ENCODE measurements around the gene PHF2. TPM values are rescaled to one million over a fixed set of nuclear protein-coding genes. Genes with fewer than 3 reads are reported as not detected.
A peak's percentile ranks its signal among the peaks of the same experiment; 100 is the strongest.

The PHF2 gene
- total and polyA plus RNA-seq, 2 of the 8 experiments (the other 6 are each of a cell fraction or from before 2014, with no cell fraction given), result 3.4 to 9.4 TPM

GRCh38 chr9:93630806-93631411 is 54.5 kb downstream of the PHF2 start:
- TF ChIP-seq HDAC6 (IDR thresholded peaks at IDR 0.05; ENCODE audit: low read depth, low read length) (no peak), SAP30 (IDR thresholded peaks at IDR 0.05; ENCODE audit: insufficient read depth, insufficient replicate concordance, low read length) (no peak), JUN (IDR thresholded peaks at IDR 0.05; ENCODE audit: low read depth, low read length) (no peak), SP2 (IDR thresholded peaks at IDR 0.05; ENCODE audit: low read length) (no peak), SRF (IDR thresholded peaks at IDR 0.05; ENCODE audit: low read depth, low read length) (no peak)
- Histone ChIP-seq H4K91ac (replicated peaks; ENCODE audit: insufficient read length, low read length) (no peak overlapping the region), H3K14ac (ENCODE audit: insufficient read length) (no peak overlapping the region), H2BK5ac (ENCODE audit: low read depth, low read length) (peak overlapping the region; percentile 52; the same call in 1 of the 2 replicates), H2AFZ (ENCODE audit: low read length) (no peak overlapping the region), H2AK5ac (ENCODE audit: low read depth, low read length) (no peak overlapping the region), H3K36me3 (ENCODE audit: control insufficient read depth in 2 of 4, insufficient read depth in 4 of 4, low read length in 3 of 4) (no peaks in the 10 kb centered on the region), H3K56ac (replicated peaks; ENCODE audit: insufficient read length, low read depth, low read length) (no peak overlapping the region), H2BK20ac (ENCODE audit: low read length) (no peak overlapping the region), H3K27ac (ENCODE audit: low read depth, low read length) (no peak overlapping the region), H3K27me3 (replicated peaks in 1 of 4; ENCODE audit: control insufficient read depth in 3 of 4, extremely low read depth in 1 of 4, insufficient read depth in 3 of 4, low read length in 3 of 4) (no peaks in the 10 kb centered on the region), H3K4ac (replicated peaks; ENCODE audit: insufficient read length, low read depth, low read length) (no peak overlapping the region), H3K23me2 (ENCODE audit: low read depth, low read length) (no peaks in the 10 kb centered on the region), H2BK120ac (replicated peaks; ENCODE audit: low read depth, low read length) (no peak overlapping the region), H3K79me2 (ENCODE audit: control insufficient read depth in 1 of 2, insufficient read depth in 2 of 2, low read length in 2 of 2) (peaks cover 0 to 13% of the 10 kb centered on the region in 2 experiments; a peak in 2 of 4 replicates), H3K18ac (ENCODE audit: extremely low read depth, low read length) (no peak overlapping the region), H4K5ac (ENCODE audit: insufficient read length, low read depth, low read length) (no peak overlapping the region), H3K9me3 (ENCODE audit: insufficient read depth in 2 of 2, low read depth in 1 of 2, low read length in 1 of 2) (0 out of 4 replicates have a peak, but pooled peaks cover 0 to 5% of the 10 kb centered on the region in 2 experiments), H3K79me1 (ENCODE audit: low read depth, low read length) (no peaks in the 10 kb centered on the region), H3K9ac (replicated peaks in 1 of 4; ENCODE audit: extremely low read depth in 1 of 4, low read depth in 3 of 4, low read length in 3 of 4) (no peak overlapping the region), H4K20me1 (replicated peaks in 1 of 2; ENCODE audit: control insufficient read depth in 1 of 2, insufficient read depth in 2 of 2, low read length in 2 of 2) (peaks cover 0 to 2% of the 10 kb centered on the region in 2 experiments), H2BK12ac (ENCODE audit: low read depth, low read length) (no peak overlapping the region), H3K4me3 (ENCODE audit: extremely low read depth in 1 of 4, insufficient read depth in 2 of 4, low read depth in 3 of 4, low read length in 4 of 4) (no peak overlapping the region), H3K23ac (ENCODE audit: insufficient read length) (no peak overlapping the region), H3K4me1 (replicated peaks in 1 of 4; ENCODE audit: control insufficient read depth in 3 of 4, insufficient read depth in 4 of 4, low read length in 3 of 4) (peaks cover 0 to 5% (median 0%) of the 10 kb centered on the region in 4 experiments; a peak in 2 of 7 replicates), H4K8ac (ENCODE audit: extremely low read depth, insufficient read depth, low read length) (no peak overlapping the region; the same call in 1 of the 2 replicates), H2BK15ac (ENCODE audit: low read length) (no peak overlapping the region), H3K4me2 (ENCODE audit: insufficient read depth in 1 of 2, low read depth in 2 of 2, low read length in 2 of 2) (no peak overlapping the region)
- DNase-seq (ENCODE audit: low read depth in 1 of 2, low spot score in 2 of 2), result peak in 1 of 2 experiments; percentile 39
- ChIA-PET POLR2A (ENCODE audit: partially characterized antibody) (interaction anchor here (1.0 to 1.4 kb wide), 2 partner anchors 9 to 10 kb away, joined by 3 to 5 read pairs; no protein-coding TSS in a partner anchor), CTCF (ENCODE audit: partially characterized antibody) (interaction anchor here (1.1 to 1.4 kb wide), 4 partner anchors 9 to 38 kb away, joined by 3 to 4 read pairs (median 4); no protein-coding TSS in a partner anchor)
- no peak for FAIRE-seq
- WGBS, 2 experiments (ENCODE audit: extremely low coverage in 1 of 2, insufficient coverage in 1 of 2, insufficient read length in 1 of 2, insufficient replicate concordance in 2 of 2, low coverage in 1 of 2, low lambda C conversion rate in 2 of 2, missing lambda C conversion rate in 1 of 2), result 88% methylated on average over 7 of the region's 7 CpGs; no CpG with 5 or more reads in 1 of the 2 experiments

All from H1 (cell line).